MCF 10A (cell line): ENCODE measurements around the gene GRPR. TPM values are rescaled to one million over a fixed set of nuclear protein-coding genes. Genes with fewer than 3 reads are reported as not detected.

Source experiments
- BruUV-seq: library from RNA; stranded (reverse); fragments of 400-500 nt; replicated peaks from 2 replicates; lab custom pipeline; 2021; lab: Mats Ljungman, UMichigan
- CTCF ChIA-PET: fragments of 300-600 bp; sonication (Branson Sonifier 250); formaldehyde crosslinking; extraction: SDS; loops from one replicate; lab custom pipeline; 2021; ENCODE audit warnings: antibody characterized with exemption, inconsistent platforms; lab: Yijun Ruan, JAX
- POLR2A ChIA-PET: fragments of 300-600, 350-650 bp; sonication (Branson Sonifier 250); formaldehyde crosslinking; extraction: SDS; loops from one replicate; lab custom pipeline; 2020; ENCODE audit warnings: antibody characterized with exemption, inconsistent platforms; lab: Yijun Ruan, JAX
- DNase-seq: peaks from one replicate; pipeline ENCODE4 v3.0.0-alpha.2; 2018; ENCODE audit not compliant: unreplicated experiment
- H3K27ac Mint-ChIP-seq: one replicate; pipeline ENCODE4 v1.8.0; 2022; ENCODE audit warnings: mild to moderate bottlenecking, low read depth, mixed read lengths; ENCODE audit not compliant: unreplicated experiment
- H3K27me3 Mint-ChIP-seq: one replicate; pipeline ENCODE4 v1.8.0; 2022; ENCODE audit warnings: mixed read lengths; ENCODE audit not compliant: insufficient read depth, unreplicated experiment
- H3K36me3 Mint-ChIP-seq: one replicate; pipeline ENCODE4 v1.8.0; 2022; ENCODE audit warnings: mild to moderate bottlenecking, moderate library complexity, mixed read lengths; ENCODE audit not compliant: insufficient read depth, unreplicated experiment
- H3K4me1 Mint-ChIP-seq: one replicate; pipeline ENCODE4 v1.8.0; 2022; ENCODE audit warnings: mixed read lengths; ENCODE audit not compliant: insufficient read depth, unreplicated experiment
- H3K4me3 Mint-ChIP-seq: one replicate; pipeline ENCODE4 v1.8.0; 2022; ENCODE audit warnings: mild to moderate bottlenecking, moderate library complexity, mixed read lengths; ENCODE audit not compliant: unreplicated experiment
- H3K9me3 Mint-ChIP-seq: one replicate; pipeline ENCODE4 v1.8.0; 2022; ENCODE audit warnings: mixed read lengths; ENCODE audit not compliant: unreplicated experiment
- intact Hi-C: fragments of 100-400 bp; cut with micrococcal nuclease; formaldehyde crosslinking; loops from 2 replicates; pipeline ENCODE4 v1.14.1; 2022
- total RNA-seq: library from RNA; stranded (reverse); gene quantifications from 2 replicates; pipeline ENCODE4 v1.2.3, GENCODE V29; 2022
- TF ChIP-seq, protein P1 (sequence below): fragments of 200-600 bp; IDR thresholded peaks from one replicate; pipeline ENCODE4 v1.8.0; 2022; ENCODE audit warnings: antibody characterized with exemption, mild to moderate bottlenecking; ENCODE audit not compliant: unreplicated experiment

The GRPR gene
- total RNA-seq, 1 experiment from 2014 or later: not detected

GRCh38 chrX:16185725-16186136 is 62.4 kb downstream of the GRPR start:
- peak; percentile 65 for DNase-seq
- BruUV-seq: no TSS peak
- CTCF ChIA-PET: no interaction called here
- Mint-ChIP-seq H3K4me1 (peaks cover 6% of the 10 kb centered on the region), H3K27me3 (peaks cover 27% of the 10 kb centered on the region), H3K9me3 (no peaks in the 10 kb centered on the region), H3K4me3 (no peak overlapping the region), H3K27ac (no peak overlapping the region), H3K36me3 (no peaks in the 10 kb centered on the region)
- TF ChIP-seq, protein P1, sequence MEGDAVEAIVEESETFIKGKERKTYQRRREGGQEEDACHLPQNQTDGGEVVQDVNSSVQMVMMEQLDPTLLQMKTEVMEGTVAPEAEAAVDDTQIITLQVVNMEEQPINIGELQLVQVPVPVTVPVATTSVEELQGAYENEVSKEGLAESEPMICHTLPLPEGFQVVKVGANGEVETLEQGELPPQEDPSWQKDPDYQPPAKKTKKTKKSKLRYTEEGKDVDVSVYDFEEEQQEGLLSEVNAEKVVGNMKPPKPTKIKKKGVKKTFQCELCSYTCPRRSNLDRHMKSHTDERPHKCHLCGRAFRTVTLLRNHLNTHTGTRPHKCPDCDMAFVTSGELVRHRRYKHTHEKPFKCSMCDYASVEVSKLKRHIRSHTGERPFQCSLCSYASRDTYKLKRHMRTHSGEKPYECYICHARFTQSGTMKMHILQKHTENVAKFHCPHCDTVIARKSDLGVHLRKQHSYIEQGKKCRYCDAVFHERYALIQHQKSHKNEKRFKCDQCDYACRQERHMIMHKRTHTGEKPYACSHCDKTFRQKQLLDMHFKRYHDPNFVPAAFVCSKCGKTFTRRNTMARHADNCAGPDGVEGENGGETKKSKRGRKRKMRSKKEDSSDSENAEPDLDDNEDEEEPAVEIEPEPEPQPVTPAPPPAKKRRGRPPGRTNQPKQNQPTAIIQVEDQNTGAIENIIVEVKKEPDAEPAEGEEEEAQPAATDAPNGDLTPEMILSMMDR: no peak
- POLR2A ChIA-PET: no interaction called here
- intact Hi-C loops: no loop called here

- TF ChIP-seq, protein P1: no peak
- Mint-ChIP-seq H3K27ac (no peak overlapping the region), H3K9me3 (no peaks in the 10 kb centered on the region), H3K4me3 (no peak overlapping the region), H3K36me3 (no peaks in the 10 kb centered on the region), H3K27me3 (peaks cover 20% of the 10 kb centered on the region), H3K4me1 (peaks cover 6% of the 10 kb centered on the region)
- no peak for DNase-seq
- no TSS peak for BruUV-seq
- POLR2A ChIA-PET: interaction anchor here (0.6 kb wide), 1 partner anchor 703 kb away, joined by 3 read pairs; no protein-coding TSS in a partner anchor
- CTCF ChIA-PET: interaction anchor here (1.4 kb wide), 1 partner anchor 25 kb away, joined by 3 read pairs; no protein-coding TSS in a partner anchor
- intact Hi-C loops: no loop called here
These were observed 63.1 kb downstream of the GRPR start for GRCh38 chrX:16186380-16187007.

DNA sequence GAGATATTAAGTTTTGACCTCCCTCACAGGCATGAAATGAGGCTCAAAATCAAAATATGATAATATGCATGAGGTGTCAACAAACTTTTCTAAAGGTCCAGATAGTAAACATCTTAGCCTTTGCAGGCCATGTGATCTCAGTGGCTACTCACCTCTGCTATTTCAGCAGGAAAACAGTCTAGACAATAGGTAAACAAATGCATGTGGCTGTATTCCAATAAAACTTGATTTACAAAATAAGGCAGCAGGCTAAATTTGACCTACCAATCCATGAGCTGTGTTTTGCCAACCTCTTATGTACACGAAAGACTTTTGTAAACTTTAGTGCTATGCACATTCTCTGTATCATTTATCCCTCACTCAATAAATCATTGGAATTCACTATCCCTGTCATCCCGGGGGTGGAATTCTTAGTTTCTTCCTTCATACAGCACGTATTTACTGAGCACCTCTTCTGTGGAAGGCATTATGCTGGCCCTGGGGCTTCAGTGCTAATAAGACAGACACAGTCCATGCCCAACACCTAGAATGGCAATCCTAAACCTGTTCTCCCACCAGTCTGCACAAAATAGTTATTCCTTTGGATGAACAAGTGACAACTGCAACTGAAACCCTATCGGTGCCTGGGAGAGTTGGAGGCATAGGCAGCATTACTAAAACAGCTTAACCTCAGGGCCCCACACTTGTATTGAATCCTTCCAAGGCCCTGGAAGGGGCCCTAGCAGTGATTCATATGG is 63.8 kb downstream of the GRPR start:
- Mint-ChIP-seq H3K36me3 (no peaks in the 10 kb centered on the region), H3K9me3 (no peaks in the 10 kb centered on the region), H3K27me3 (peaks cover 21% of the 10 kb centered on the region), H3K4me1 (peaks cover 6% of the 10 kb centered on the region), H3K4me3 (no peak overlapping the region), H3K27ac (no peak overlapping the region)
- no peak for DNase-seq
- BruUV-seq: no TSS peak
- intact Hi-C loops: no loop called here
- ChIA-PET CTCF (interaction anchor here (0.5 to 1.4 kb wide), 2 partner anchors 24 to 70 kb away, joined by 3 to 6 read pairs; no protein-coding TSS in a partner anchor), POLR2A (interaction anchor here (0.6 kb wide), 3 partner anchors 512 to 702 kb away, joined by 3 read pairs; partner anchors contain the start of gene SYAP1)
- TF ChIP-seq, protein P1: no peak

GRCh38 chrX:16188687-16189086 is 65.3 kb downstream of the GRPR start:
- H3K4me3 Mint-ChIP-seq: no peak overlapping the region
- H3K27me3 Mint-ChIP-seq: peaks cover 15% of the 10 kb centered on the region
- BruUV-seq: no TSS peak
- no peaks in the 10 kb centered on the region for H3K9me3 Mint-ChIP-seq
- CTCF ChIA-PET: interaction anchor here (0.6 kb wide), 1 partner anchor 217 kb away, joined by 3 read pairs; no protein-coding TSS in a partner anchor
- no peaks in the 10 kb centered on the region for H3K36me3 Mint-ChIP-seq
- POLR2A ChIA-PET: interaction anchor here (0.5 to 0.6 kb wide), 2 partner anchors 255 to 524 kb away, joined by 3 read pairs; partner anchors contain the start of gene CTPS2
- TF ChIP-seq, protein P1: no peak
- intact Hi-C loops: no loop called here
- peaks cover 6% of the 10 kb centered on the region for H3K4me1 Mint-ChIP-seq
- peak; percentile 21 for DNase-seq
- H3K27ac Mint-ChIP-seq: no peak overlapping the region
